ENCODE measurements around the gene BANP. TPM values are rescaled to one million over a fixed set of nuclear protein-coding genes. Genes with fewer than 3 reads are reported as not detected.

The BANP gene, protein sequence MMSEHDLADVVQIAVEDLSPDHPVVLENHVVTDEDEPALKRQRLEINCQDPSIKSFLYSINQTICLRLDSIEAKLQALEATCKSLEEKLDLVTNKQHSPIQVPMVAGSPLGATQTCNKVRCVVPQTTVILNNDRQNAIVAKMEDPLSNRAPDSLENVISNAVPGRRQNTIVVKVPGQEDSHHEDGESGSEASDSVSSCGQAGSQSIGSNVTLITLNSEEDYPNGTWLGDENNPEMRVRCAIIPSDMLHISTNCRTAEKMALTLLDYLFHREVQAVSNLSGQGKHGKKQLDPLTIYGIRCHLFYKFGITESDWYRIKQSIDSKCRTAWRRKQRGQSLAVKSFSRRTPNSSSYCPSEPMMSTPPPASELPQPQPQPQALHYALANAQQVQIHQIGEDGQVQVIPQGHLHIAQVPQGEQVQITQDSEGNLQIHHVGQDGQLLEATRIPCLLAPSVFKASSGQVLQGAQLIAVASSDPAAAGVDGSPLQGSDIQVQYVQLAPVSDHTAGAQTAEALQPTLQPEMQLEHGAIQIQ
- total RNA-seq (2021) (29.1 to 34.5 TPM (median 33.3 TPM) in 3 replicates), Bru-seq, nascent RNA (percentile 61 among the genes with signal in this experiment)
- long read RNA-seq, experiment 1, partial matches to known transcripts: 4 of 87 reads
- long read RNA-seq, experiment 1, other reads (novel, unspliced or antisense): 73 of 87 reads
- long read RNA-seq, experiment 2, partial matches to known transcripts: 6 of 19 reads
- long read RNA-seq, experiment 2, other reads (novel, unspliced or antisense): 9 of 19 reads
- long read RNA-seq, experiment 3, partial matches to known transcripts: 1 of 9 reads
- long read RNA-seq, experiment 3, other reads (novel, unspliced or antisense): 7 of 9 reads

DNA sequence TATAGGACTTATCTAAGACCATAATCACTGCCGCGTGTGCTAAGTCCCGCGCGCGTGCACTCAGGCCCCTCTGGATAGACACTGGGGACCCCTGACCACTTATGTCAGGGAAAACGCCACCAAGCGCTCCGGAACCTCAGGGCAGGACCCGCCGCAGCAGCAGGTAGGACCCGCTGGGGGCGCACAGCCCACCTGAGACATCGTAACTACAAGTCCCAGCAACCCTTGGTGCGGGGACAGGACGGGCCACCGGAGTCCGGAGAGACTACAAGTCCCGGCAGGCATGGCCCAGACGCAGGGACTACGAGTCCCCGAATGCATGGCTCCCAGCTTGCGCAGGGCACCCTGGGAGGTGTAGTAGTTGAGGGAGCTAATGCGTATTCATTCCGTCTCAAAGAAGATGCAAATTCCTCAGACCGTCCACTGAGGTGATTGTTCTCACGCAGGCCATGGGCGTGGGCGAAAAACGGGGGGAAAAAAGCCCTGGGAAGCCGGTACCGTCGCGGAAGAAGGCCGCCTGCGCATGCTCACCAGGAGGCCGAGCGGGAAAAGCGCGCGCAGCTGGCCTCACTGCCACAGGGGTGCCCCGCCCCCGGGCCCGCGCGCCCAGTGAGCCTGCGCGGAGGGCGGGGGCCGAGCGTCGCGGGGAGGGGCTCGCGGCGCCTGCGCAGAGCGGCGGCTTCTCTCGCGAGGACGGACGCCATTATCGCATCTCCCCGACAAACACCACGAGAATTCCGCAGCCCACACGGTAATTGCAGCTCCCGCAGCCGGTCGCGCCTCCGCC, at the start of gene BANP:
BANP (plus strand) TSS at position 670 of the 787 bp plus-strand sequence. CDS start 23,682 bp downstream, outside the sequence.
- Mint-ChIP-seq H3K4me1 (peaks cover 37% of the 10 kb centered on the region), H3K9me3 (no peaks in the 10 kb centered on the region), H3K36me3 (peaks cover 12% of the 10 kb centered on the region), H3K4me3 (peak within 1 kb of the TSS; percentile 95), H3K27me3 (ENCODE audit: low read depth) (no peaks in the 10 kb centered on the region), H3K27ac (peak within 1 kb of the TSS; percentile 99)
- ATAC-seq: peak; percentile 97
- CTCF ChIA-PET: interaction anchor here (0.8 to 1.4 kb wide), 3 partner anchors 59 to 172 kb away, joined by 4 to 8 read pairs (median 4); no protein-coding TSS in a partner anchor
- POLR2A ChIA-PET: interaction anchor here (0.7 to 1.0 kb wide), 4 partner anchors 12 to 182 kb away, joined by 3 to 5 read pairs (median 3); no protein-coding TSS in a partner anchor
- DNase-seq (ENCODE audit: low spot score): peak; percentile 99
- TF ChIP-seq TEAD1 (CRISPR knock-in tag; IDR thresholded peaks at IDR 0.05) (peak; percentile 86), ZNF138 (CRISPR knock-in tag; conservative IDR thresholded peaks at IDR 0.05) (no peak), ZNF121 (CRISPR knock-in tag; IDR thresholded peaks at IDR 0.05) (no peak), CBFB (CRISPR knock-in tag; IDR thresholded peaks at IDR 0.05; ENCODE audit: low read depth) (no peak; the same call in 1 of the 2 replicates), SP1 (CRISPR knock-in tag; conservative IDR thresholded peaks at IDR 0.05) (peak; percentile 88), E2F5 (CRISPR knock-in tag; IDR thresholded peaks at IDR 0.05) (peak; percentile 93), ESRRA (CRISPR knock-in tag; IDR thresholded peaks at IDR 0.05; ENCODE audit: borderline replicate concordance) (no peak), TCF7 (CRISPR knock-in tag; IDR thresholded peaks at IDR 0.05; ENCODE audit: low read depth) (no peak), IRF1 (CRISPR knock-in tag; IDR thresholded peaks at IDR 0.05) (no peak), GRHL2 (CRISPR knock-in tag; IDR thresholded peaks at IDR 0.05; ENCODE audit: insufficient replicate concordance, severe bottlenecking) (no peak), CREM (CRISPR knock-in tag; IDR thresholded peaks at IDR 0.05) (no peak), KAT7 (CRISPR knock-in tag; IDR thresholded peaks at IDR 0.05; ENCODE audit: borderline replicate concordance) (no peak), ARID4B (CRISPR knock-in tag; IDR thresholded peaks at IDR 0.05; ENCODE audit: borderline replicate concordance) (peak; percentile 80; the same call in 1 of the 2 replicates), MXD4 (CRISPR knock-in tag; IDR thresholded peaks at IDR 0.05; ENCODE audit: borderline replicate concordance) (no peak)
- TF ChIP-seq, protein P1, sequence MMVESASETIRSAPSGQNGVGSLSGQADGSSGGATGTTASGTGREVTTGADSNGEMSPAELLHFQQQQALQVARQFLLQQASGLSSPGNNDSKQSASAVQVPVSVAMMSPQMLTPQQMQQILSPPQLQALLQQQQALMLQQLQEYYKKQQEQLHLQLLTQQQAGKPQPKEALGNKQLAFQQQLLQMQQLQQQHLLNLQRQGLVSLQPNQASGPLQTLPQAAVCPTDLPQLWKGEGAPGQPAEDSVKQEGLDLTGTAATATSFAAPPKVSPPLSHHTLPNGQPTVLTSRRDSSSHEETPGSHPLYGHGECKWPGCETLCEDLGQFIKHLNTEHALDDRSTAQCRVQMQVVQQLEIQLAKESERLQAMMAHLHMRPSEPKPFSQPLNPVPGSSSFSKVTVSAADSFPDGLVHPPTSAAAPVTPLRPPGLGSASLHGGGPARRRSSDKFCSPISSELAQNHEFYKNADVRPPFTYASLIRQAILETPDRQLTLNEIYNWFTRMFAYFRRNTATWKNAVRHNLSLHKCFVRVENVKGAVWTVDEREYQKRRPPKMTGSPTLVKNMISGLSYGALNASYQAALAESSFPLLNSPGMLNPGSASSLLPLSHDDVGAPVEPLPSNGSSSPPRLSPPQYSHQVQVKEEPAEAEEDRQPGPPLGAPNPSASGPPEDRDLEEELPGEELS (CRISPR knock-in tag; IDR thresholded peaks at IDR 0.05): peak; percentile 13
- TF ChIP-seq, protein P2, sequence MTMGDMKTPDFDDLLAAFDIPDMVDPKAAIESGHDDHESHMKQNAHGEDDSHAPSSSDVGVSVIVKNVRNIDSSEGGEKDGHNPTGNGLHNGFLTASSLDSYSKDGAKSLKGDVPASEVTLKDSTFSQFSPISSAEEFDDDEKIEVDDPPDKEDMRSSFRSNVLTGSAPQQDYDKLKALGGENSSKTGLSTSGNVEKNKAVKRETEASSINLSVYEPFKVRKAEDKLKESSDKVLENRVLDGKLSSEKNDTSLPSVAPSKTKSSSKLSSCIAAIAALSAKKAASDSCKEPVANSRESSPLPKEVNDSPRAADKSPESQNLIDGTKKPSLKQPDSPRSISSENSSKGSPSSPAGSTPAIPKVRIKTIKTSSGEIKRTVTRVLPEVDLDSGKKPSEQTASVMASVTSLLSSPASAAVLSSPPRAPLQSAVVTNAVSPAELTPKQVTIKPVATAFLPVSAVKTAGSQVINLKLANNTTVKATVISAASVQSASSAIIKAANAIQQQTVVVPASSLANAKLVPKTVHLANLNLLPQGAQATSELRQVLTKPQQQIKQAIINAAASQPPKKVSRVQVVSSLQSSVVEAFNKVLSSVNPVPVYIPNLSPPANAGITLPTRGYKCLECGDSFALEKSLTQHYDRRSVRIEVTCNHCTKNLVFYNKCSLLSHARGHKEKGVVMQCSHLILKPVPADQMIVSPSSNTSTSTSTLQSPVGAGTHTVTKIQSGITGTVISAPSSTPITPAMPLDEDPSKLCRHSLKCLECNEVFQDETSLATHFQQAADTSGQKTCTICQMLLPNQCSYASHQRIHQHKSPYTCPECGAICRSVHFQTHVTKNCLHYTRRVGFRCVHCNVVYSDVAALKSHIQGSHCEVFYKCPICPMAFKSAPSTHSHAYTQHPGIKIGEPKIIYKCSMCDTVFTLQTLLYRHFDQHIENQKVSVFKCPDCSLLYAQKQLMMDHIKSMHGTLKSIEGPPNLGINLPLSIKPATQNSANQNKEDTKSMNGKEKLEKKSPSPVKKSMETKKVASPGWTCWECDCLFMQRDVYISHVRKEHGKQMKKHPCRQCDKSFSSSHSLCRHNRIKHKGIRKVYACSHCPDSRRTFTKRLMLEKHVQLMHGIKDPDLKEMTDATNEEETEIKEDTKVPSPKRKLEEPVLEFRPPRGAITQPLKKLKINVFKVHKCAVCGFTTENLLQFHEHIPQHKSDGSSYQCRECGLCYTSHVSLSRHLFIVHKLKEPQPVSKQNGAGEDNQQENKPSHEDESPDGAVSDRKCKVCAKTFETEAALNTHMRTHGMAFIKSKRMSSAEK (CRISPR knock-in tag; IDR thresholded peaks at IDR 0.05; ENCODE audit: borderline replicate concordance): no peak
- TF ChIP-seq, protein P3, sequence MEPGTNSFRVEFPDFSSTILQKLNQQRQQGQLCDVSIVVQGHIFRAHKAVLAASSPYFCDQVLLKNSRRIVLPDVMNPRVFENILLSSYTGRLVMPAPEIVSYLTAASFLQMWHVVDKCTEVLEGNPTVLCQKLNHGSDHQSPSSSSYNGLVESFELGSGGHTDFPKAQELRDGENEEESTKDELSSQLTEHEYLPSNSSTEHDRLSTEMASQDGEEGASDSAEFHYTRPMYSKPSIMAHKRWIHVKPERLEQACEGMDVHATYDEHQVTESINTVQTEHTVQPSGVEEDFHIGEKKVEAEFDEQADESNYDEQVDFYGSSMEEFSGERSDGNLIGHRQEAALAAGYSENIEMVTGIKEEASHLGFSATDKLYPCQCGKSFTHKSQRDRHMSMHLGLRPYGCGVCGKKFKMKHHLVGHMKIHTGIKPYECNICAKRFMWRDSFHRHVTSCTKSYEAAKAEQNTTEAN (CRISPR knock-in tag; IDR thresholded peaks at IDR 0.05): no peak

Measured in WTC11 (cell line).